ENCODE results near the gene IL1RAPL2. TPM values are rescaled to one million over a fixed set of nuclear protein-coding genes. Genes with fewer than 3 reads are reported as not detected.

IL1RAPL2 gene
- polyA plus RNA-seq, 1 of the 3 experiments (the other 2 are of a cell fraction) = 0.13 TPM

- no peaks in the 10 kb centered on the region for H3K9me3 ChIP-seq
- CTCF ChIA-PET = interaction anchor here (1.1 to 1.4 kb wide), 2 partner anchors 9 to 29 kb away, joined by 3 to 5 read pairs; no protein-coding TSS in a partner anchor
Observed at GRCh38 chrX:105219454-105220401, 653.7 kb downstream of the IL1RAPL2 start.

More at GRCh38 chrX:105219454-105220401, 653.7 kb downstream of the IL1RAPL2 start:
- POLR2A ChIA-PET = no interaction called here
- DNase-seq = no peak
- 11% methylated on average over 14 of the region's 26 CpGs for WGBS (ENCODE audit: low lambda C conversion rate)
- Histone ChIP-seq H3K9me2 (no peaks in the 10 kb centered on the region), H3K4me1 (ENCODE audit: control insufficient read depth in 1 of 2, insufficient read depth in 2 of 2, low read depth in 1 of 2, low read length in 1 of 2) (no peaks in the 10 kb centered on the region), H2AFZ (ENCODE audit: low read depth) (no peak overlapping the region), H3F3A (replicated peaks; ENCODE audit: insufficient read depth) (no peaks in the 10 kb centered on the region), H3K79me2 (ENCODE audit: insufficient read depth) (no peaks in the 10 kb centered on the region), H3K4me2 (no peak overlapping the region), H3K36me3 (replicated peaks in 1 of 2; ENCODE audit: control insufficient read depth in 1 of 2, insufficient read depth in 2 of 2, low read length in 1 of 2) (no peaks in the 10 kb centered on the region), H3K9ac (no peak overlapping the region), H3K27ac (ENCODE audit: low read depth in 2 of 2, low read length in 1 of 2) (no peak overlapping the region), H4K20me1 (ENCODE audit: insufficient read depth) (no peaks in the 10 kb centered on the region), H3K27me3 (ENCODE audit: insufficient read depth) (peaks cover 11% of the 10 kb centered on the region; the same call in 1 of the 2 replicates), H3K4me3 (ENCODE audit: low read depth in 2 of 2, low read length in 1 of 2) (no peak overlapping the region)
- TF ChIP-seq TAF1 (IDR thresholded peaks at IDR 0.05; ENCODE audit: borderline replicate concordance, low read depth, low read length) (no peak), EP300 (IDR thresholded peaks at IDR 0.05; ENCODE audit: borderline replicate concordance in 1 of 2, low read depth in 1 of 2, low read length in 1 of 2) (no peak), IRF3 (IDR thresholded peaks at IDR 0.05; ENCODE audit: low read depth, low read length) (no peak), NFIC (IDR thresholded peaks at IDR 0.05; ENCODE audit: borderline replicate concordance) (no peak), CHD2 (IDR thresholded peaks at IDR 0.05; ENCODE audit: low read length, partially characterized antibody) (no peak), RXRA (IDR thresholded peaks at IDR 0.05; ENCODE audit: borderline replicate concordance, low read depth) (no peak), TEAD4 (IDR thresholded peaks at IDR 0.05; ENCODE audit: borderline replicate concordance, insufficient read depth) (no peak), USF1 (IDR thresholded peaks at IDR 0.05; ENCODE audit: borderline replicate concordance, low read depth) (no peak), NRF1 (IDR thresholded peaks at IDR 0.05; ENCODE audit: low read depth, low read length) (no peak), JUND (IDR thresholded peaks at IDR 0.05) (no peak), PBX3 (IDR thresholded peaks at IDR 0.05) (no peak), POLR2AphosphoS5 (IDR thresholded peaks at IDR 0.05; ENCODE audit: low read depth, low read length) (no peak), SIN3A (IDR thresholded peaks at IDR 0.05; ENCODE audit: borderline replicate concordance, low read depth, low read length) (no peak), RCOR1 (IDR thresholded peaks at IDR 0.05; ENCODE audit: low read length) (no peak), ZBTB33 (IDR thresholded peaks at IDR 0.05; ENCODE audit: borderline replicate concordance, low read depth) (no peak), GABPA (IDR thresholded peaks at IDR 0.05; ENCODE audit: low read depth) (no peak)

Measured in SK-N-SH (cell line).